OCI-LY7 (cell line): ENCODE data around the gene PTPN18. TPM values are rescaled to one million over a fixed set of nuclear protein-coding genes. Genes with fewer than 3 reads are reported as not detected.

Source experiments
- BruUV-seq: library from RNA; stranded (reverse); fragments of 400-500 nt; replicated peaks from 2 replicates; lab custom pipeline; 2021; lab: Mats Ljungman, UMichigan
- CTCF ChIA-PET: fragments of 300-600 bp; sonication (Branson Sonifier 250); formaldehyde crosslinking; loops from one replicate; lab custom pipeline; 2022; ENCODE audit warnings: antibody characterized with exemption; ENCODE audit not compliant: unreplicated experiment; lab: Charles Lee
- POLR2A ChIA-PET: fragments of 300-600 bp; sonication (Branson Sonifier 250); formaldehyde crosslinking; loops from one replicate; lab custom pipeline; 2022; ENCODE audit warnings: antibody characterized with exemption; lab: Charles Lee
- DNase-seq: peaks from one replicate; pipeline ENCODE4 v3.0.0-alpha.2; 2015; ENCODE audit warnings: low spot score
- H2AFZ ChIP-seq: fragments of 200-600 bp; sonication (generic), shearing (Covaris generic); 2 replicates; pipeline ENCODE4 v1.6.1; 2014; ENCODE audit warnings: mild to moderate bottlenecking, antibody characterized with exemption, low read length, moderate library complexity
- H3K27ac ChIP-seq: fragments of 200-600 bp; sonication (generic); 2 replicates; pipeline ENCODE4 v1.5.1; 2014; ENCODE audit warnings: mixed run types, low read depth, mild to moderate bottlenecking, moderate library complexity, low read length, inconsistent platforms; ENCODE audit not compliant: poor library complexity, severe bottlenecking
- H3K36me3 ChIP-seq: fragments of 200-600 bp; sonication (generic); 2 replicates; pipeline ENCODE4 v1.6.1; 2014; ENCODE audit warnings: mild to moderate bottlenecking, antibody characterized with exemption, low read length, moderate library complexity, mixed read lengths; ENCODE audit not compliant: insufficient read depth
- H3K4me1 ChIP-seq: fragments of 200-600 bp; sonication (generic); 2 replicates; pipeline ENCODE4 v1.5.1; 2014; ENCODE audit warnings: mild to moderate bottlenecking, low read length; ENCODE audit not compliant: insufficient read depth, poor library complexity, severe bottlenecking
- H3K4me2 ChIP-seq: fragments of 200-600 bp; sonication (generic); 2 replicates; pipeline ENCODE4 v1.6.1; 2014; ENCODE audit warnings: mild to moderate bottlenecking, low read length
- H3K4me3 ChIP-seq: fragments of 200-600 bp; sonication (generic); 2 replicates; pipeline ENCODE4 v1.5.1; 2014; ENCODE audit warnings: mild to moderate bottlenecking, low read depth, low read length; ENCODE audit not compliant: poor library complexity, severe bottlenecking
- H3K79me2 ChIP-seq: fragments of 200-600 bp; sonication (generic); 2 replicates; pipeline ENCODE4 v1.6.1; 2016; ENCODE audit warnings: low read depth, mild to moderate bottlenecking, low read length, moderate library complexity, mixed read lengths; ENCODE audit not compliant: insufficient read depth
- H3K9me2 ChIP-seq: fragments of 200-600 bp; sonication (generic); 2 replicates; pipeline ENCODE4 v1.6.1; 2016; ENCODE audit warnings: mild to moderate bottlenecking, low read length, mixed read lengths; ENCODE audit not compliant: insufficient read depth
- H3K9me3 ChIP-seq: fragments of 200-600 bp; sonication (generic); 2 replicates; pipeline ENCODE4 v1.6.1; 2014; ENCODE audit warnings: mild to moderate bottlenecking, mixed run types, low read length, mixed read lengths
- H4K20me1 ChIP-seq: fragments of 200-600 bp; sonication (generic); 2 replicates; pipeline ENCODE4 v1.6.1; 2014; ENCODE audit warnings: mild to moderate bottlenecking, antibody characterized with exemption, low read length, moderate library complexity, mixed read lengths; ENCODE audit not compliant: insufficient read depth
- EZH2phosphoT487 ChIP-seq: fragments of 200-600 bp; sonication (generic); IDR thresholded peaks from 2 replicates; pipeline ENCODE4 v1.6.1; 2018; ENCODE audit warnings: low read depth, borderline replicate concordance, mild to moderate bottlenecking, mixed run types, antibody characterized with exemption, low read length, moderate library complexity, mixed read lengths
- intact Hi-C: fragments of 100-400 bp; cut with micrococcal nuclease; formaldehyde crosslinking; loops from one replicate; pipeline ENCODE4 v1.10.0; 2022; ENCODE audit not compliant: unreplicated experiment
- total RNA-seq, 2 experiments: library from RNA; depleted of rRNA in 1 of 2; stranded (reverse); fragments of >200 nt in 1 of 2; shearing (Covaris generic) in 1 of 2; gene quantifications; 2 replicates each; pipeline ENCODE4 v1.2.3, GENCODE V29; 2014 to 2022
- TF ChIP-seq, protein P1 (sequence below): fragments of 200-600 bp; sonication (generic); conservative IDR thresholded peaks from 2 replicates; pipeline ENCODE4 v1.5.1; 2014; ENCODE audit warnings: mild to moderate bottlenecking, antibody characterized with exemption, low read length, moderate library complexity, mixed read lengths

The PTPN18 gene
- total RNA-seq, 2 experiments from 2014 or later, result 96.6 to 309 TPM

DNA sequence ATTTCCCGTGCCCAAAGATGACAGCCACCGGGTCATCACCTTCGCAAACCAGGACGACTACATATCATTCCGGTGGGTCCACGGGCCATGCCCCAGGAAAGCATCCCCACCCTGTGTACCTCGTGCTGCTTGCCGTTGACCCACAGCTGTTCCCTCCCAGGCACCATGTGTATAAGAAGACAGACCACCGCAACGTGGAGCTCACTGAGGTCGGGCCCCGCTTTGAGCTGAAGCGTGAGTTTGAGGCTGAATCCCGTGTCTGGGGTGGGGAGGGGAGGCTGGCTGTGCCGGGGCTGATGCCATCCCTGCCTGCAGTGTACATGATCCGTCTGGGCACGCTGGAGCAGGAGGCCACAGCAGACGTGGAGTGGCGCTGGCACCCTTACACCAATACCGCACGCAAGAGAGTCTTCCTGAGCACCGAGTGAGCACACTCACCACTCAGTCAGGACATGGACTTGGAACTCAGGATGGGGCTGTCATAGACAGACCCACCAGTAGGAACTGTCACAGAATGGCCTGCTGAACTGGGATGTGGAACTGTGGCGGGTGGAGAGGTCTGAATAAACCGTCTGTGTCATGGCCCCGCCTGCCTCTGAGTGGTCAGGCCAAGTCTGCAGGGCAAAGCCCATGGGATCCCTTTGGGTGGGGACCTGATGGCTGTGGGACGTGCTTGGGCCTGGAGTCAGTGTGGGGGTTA, 9.7 kb upstream of the PTPN18 start:
- TF ChIP-seq, protein P1, sequence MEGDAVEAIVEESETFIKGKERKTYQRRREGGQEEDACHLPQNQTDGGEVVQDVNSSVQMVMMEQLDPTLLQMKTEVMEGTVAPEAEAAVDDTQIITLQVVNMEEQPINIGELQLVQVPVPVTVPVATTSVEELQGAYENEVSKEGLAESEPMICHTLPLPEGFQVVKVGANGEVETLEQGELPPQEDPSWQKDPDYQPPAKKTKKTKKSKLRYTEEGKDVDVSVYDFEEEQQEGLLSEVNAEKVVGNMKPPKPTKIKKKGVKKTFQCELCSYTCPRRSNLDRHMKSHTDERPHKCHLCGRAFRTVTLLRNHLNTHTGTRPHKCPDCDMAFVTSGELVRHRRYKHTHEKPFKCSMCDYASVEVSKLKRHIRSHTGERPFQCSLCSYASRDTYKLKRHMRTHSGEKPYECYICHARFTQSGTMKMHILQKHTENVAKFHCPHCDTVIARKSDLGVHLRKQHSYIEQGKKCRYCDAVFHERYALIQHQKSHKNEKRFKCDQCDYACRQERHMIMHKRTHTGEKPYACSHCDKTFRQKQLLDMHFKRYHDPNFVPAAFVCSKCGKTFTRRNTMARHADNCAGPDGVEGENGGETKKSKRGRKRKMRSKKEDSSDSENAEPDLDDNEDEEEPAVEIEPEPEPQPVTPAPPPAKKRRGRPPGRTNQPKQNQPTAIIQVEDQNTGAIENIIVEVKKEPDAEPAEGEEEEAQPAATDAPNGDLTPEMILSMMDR, result no peak
- no peak for TF ChIP-seq EZH2phosphoT487
- Histone ChIP-seq H4K20me1 (no peaks in the 10 kb centered on the region), H3K4me3 (peak overlapping the region; percentile 97), H3K4me1 (peaks cover 69% of the 10 kb centered on the region), H3K27ac (peak overlapping the region; percentile 96), H3K9me3 (no peaks in the 10 kb centered on the region), H3K79me2 (peaks cover 66% of the 10 kb centered on the region), H3K36me3 (peaks cover 74% of the 10 kb centered on the region), H2AFZ (no peak overlapping the region), H3K9me2 (no peaks in the 10 kb centered on the region), H3K4me2 (peak overlapping the region; percentile 99)
- ChIA-PET CTCF (interaction anchor here (0.5 to 1.1 kb wide), 4 partner anchors 10 to 177 kb away, joined by 3 to 6 read pairs (median 4); partner anchors contain the start of gene PTPN18), POLR2A (interaction anchor here (1.1 to 15.9 kb wide), 7 partner anchors 9 to 41 kb away, joined by 3 to 251 read pairs (median 18); no protein-coding TSS in a partner anchor)
- intact Hi-C loops, result no loop called here
- DNase-seq, result no peak
- BruUV-seq, result no TSS peak

DNA sequence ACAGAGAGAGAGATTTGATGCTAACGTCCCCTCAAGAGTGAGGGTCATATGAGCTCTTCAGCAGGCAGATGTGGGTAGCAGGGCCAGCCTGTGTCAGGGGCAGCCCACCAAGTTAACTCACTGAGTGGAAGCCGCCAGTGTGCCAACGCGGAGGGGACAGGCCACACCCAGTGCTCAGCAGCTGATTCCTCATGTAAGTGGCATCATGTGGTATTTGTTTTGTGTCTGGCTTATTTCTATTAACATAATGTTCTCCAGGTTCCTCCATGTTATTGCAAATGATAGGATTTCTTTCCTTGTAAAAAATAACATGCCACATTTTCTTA, 9.2 kb upstream of the PTPN18 start:
- DNase-seq, result peak; percentile 51
- intact Hi-C loops, result no loop called here
- H2AFZ ChIP-seq, result no peak overlapping the region

More for the DNA sequence above, 9.2 kb upstream of the PTPN18 start:
- H3K9me3 ChIP-seq, result no peaks in the 10 kb centered on the region
- ChIA-PET CTCF (interaction anchor here (0.5 to 1.1 kb wide), 4 partner anchors 9 to 177 kb away, joined by 3 to 6 read pairs (median 4); partner anchors contain the start of gene PTPN18), POLR2A (interaction anchor here (1.1 to 15.9 kb wide), 6 partner anchors 8 to 39 kb away, joined by 3 to 251 read pairs (median 10); no protein-coding TSS in a partner anchor)
- H3K9me2 ChIP-seq, result no peaks in the 10 kb centered on the region
- BruUV-seq, result no TSS peak
- no peaks in the 10 kb centered on the region for H4K20me1 ChIP-seq
- peak overlapping the region; percentile 99 for H3K4me2 ChIP-seq
- TF ChIP-seq, protein P1, result no peak
- TF ChIP-seq EZH2phosphoT487, result no peak
- peaks cover 74% of the 10 kb centered on the region for H3K36me3 ChIP-seq
- H3K4me3 ChIP-seq, result peak overlapping the region; percentile 97
- peaks cover 73% of the 10 kb centered on the region for H3K4me1 ChIP-seq
- H3K79me2 ChIP-seq, result peaks cover 64% of the 10 kb centered on the region
- peak overlapping the region; percentile 96 for H3K27ac ChIP-seq
